NT2/D1 (cell line): ENCODE data around the gene SUN2.

Source experiments
- YY1 ChIP-seq: IDR thresholded peaks from 2 replicates; pipeline ENCODE4 v1.6.1; 2011; ENCODE audit not compliant: insufficient read length, insufficient read depth
- ZNF274 ChIP-seq: IDR thresholded peaks from 2 replicates; pipeline ENCODE4 v1.6.1; 2011; ENCODE audit warnings: mild to moderate bottlenecking, low read depth, low read length

- TF ChIP-seq ZNF274 (no peak), YY1 (no peak)
Measured at GRCh38 chr22:38784856-38785255, 29.1 kb upstream of the SUN2 start.
